Kidney capillary endothelial cell (primary cell): ENCODE measurements around the gene HK2.
"Not testable (repeated sequence)": the region's sequence is repeated elsewhere in the genome, so short reads cannot be mapped to it uniquely, and the experiment has no call there.

ENCODE experiments used
- DNase-seq: peaks from one replicate; pipeline ENCODE4 v3.0.0-alpha.2; 2018; ENCODE audit warnings: low spot score

HK2 gene

GRCh38 chr2:74833418-74834233 is at the start of gene HK2:
Gene HK2, plus strand, starts transcription at chr2:74834127. Its CDS starts 454 bp downstream, at chr2:74834581.
- peak; percentile 79 for DNase-seq

- DNase-seq = no peak
These were observed 44.7 kb upstream of the HK2 start for GRCh38 chr2:74789271-74789670.

- no peak for DNase-seq
These were observed 41.6 kb upstream of the HK2 start for GRCh38 chr2:74792282-74792681.

- not testable (repeated sequence) for DNase-seq
These were observed 39.0 kb upstream of the HK2 start for GRCh38 chr2:74794878-74795277.

- DNase-seq = no peak
These were observed 27.5 kb upstream of the HK2 start for GRCh38 chr2:74806355-74806839.

GRCh38 chr2:74806920-74807319 is 27.0 kb upstream of the HK2 start:
- no peak for DNase-seq

- no peak for DNase-seq
These were observed 20.9 kb upstream of the HK2 start for GRCh38 chr2:74812787-74813590.

- DNase-seq = no peak
These were observed 19.8 kb upstream of the HK2 start for GRCh38 chr2:74814102-74814501.

GRCh38 chr2:74815941-74816340 is 18.0 kb upstream of the HK2 start:
- DNase-seq = no peak

- no peak for DNase-seq
These were observed 17.2 kb upstream of the HK2 start for GRCh38 chr2:74816540-74817303.

GRCh38 chr2:74817304-74817675 is 16.6 kb upstream of the HK2 start:
- no peak for DNase-seq

- no peak for DNase-seq
These were observed 14.2 kb upstream of the HK2 start for GRCh38 chr2:74819702-74820101.

- DNase-seq = no peak
These were observed 12.5 kb upstream of the HK2 start for GRCh38 chr2:74821177-74822126.

GRCh38 chr2:74822771-74823566 is 11.0 kb upstream of the HK2 start:
- no peak for DNase-seq

- DNase-seq = no peak
These were observed 9.2 kb upstream of the HK2 start for GRCh38 chr2:74824679-74825078.

GRCh38 chr2:74828543-74828942 is 5.4 kb upstream of the HK2 start:
- no peak for DNase-seq

GRCh38 chr2:74831693-74832530 is 2.0 kb upstream of the HK2 start:
- DNase-seq = no peak

GRCh38 chr2:74834234-74834791 is 386 bp downstream of the HK2 start:
- peak; percentile 19 for DNase-seq
